ENCODE results near the gene GMCL2.

Gene GMCL2

GRCh38 chr5:178180141-178180863 is 6.9 kb downstream of the GMCL2 start:
- DNase-seq (ENCODE audit: insufficient read length, low spot score) (no peak), FAIRE-seq (no peak)
- TF ChIP-seq CTCF (IDR thresholded peaks at IDR 0.05; ENCODE audit: insufficient read depth, missing control alignments), result no peak

GRCh38 chr5:178177569-178177968 is 9.6 kb downstream of the GMCL2 start:
- FAIRE-seq (no peak), DNase-seq (ENCODE audit: insufficient read length, low spot score) (no peak)
- no peak for TF ChIP-seq CTCF (IDR thresholded peaks at IDR 0.05; ENCODE audit: insufficient read depth, missing control alignments)

GRCh38 chr5:178176791-178177190 is 10.4 kb downstream of the GMCL2 start:
- TF ChIP-seq CTCF (IDR thresholded peaks at IDR 0.05; ENCODE audit: insufficient read depth, missing control alignments), result no peak
- no peak for DNase-seq (ENCODE audit: insufficient read length, low spot score)
- FAIRE-seq, result no peak

- DNase-seq (ENCODE audit: insufficient read length, low spot score) (no peak), FAIRE-seq (no peak)
- no peak for TF ChIP-seq CTCF (IDR thresholded peaks at IDR 0.05; ENCODE audit: insufficient read depth, missing control alignments)
These were observed 12.7 kb downstream of the GMCL2 start for GRCh38 chr5:178174456-178174855.

GRCh38 chr5:178170455-178170854 is 16.7 kb downstream of the GMCL2 start:
- FAIRE-seq (no peak), DNase-seq (ENCODE audit: insufficient read length, low spot score) (no peak)
- TF ChIP-seq CTCF (IDR thresholded peaks at IDR 0.05; ENCODE audit: insufficient read depth, missing control alignments), result no peak

GRCh38 chr5:178165581-178165980 is 21.6 kb downstream of the GMCL2 start:
- DNase-seq (ENCODE audit: insufficient read length, low spot score) (no peak), FAIRE-seq (no peak)
- TF ChIP-seq CTCF (IDR thresholded peaks at IDR 0.05; ENCODE audit: insufficient read depth, missing control alignments), result no peak
